ENCODE measurements around the gene FANCG. TPM values are rescaled to one million over a fixed set of nuclear protein-coding genes. Genes with fewer than 3 reads are reported as not detected.

The FANCG gene
- 81.2 and 86.9 TPM in 2 replicates for total RNA-seq

DNA sequence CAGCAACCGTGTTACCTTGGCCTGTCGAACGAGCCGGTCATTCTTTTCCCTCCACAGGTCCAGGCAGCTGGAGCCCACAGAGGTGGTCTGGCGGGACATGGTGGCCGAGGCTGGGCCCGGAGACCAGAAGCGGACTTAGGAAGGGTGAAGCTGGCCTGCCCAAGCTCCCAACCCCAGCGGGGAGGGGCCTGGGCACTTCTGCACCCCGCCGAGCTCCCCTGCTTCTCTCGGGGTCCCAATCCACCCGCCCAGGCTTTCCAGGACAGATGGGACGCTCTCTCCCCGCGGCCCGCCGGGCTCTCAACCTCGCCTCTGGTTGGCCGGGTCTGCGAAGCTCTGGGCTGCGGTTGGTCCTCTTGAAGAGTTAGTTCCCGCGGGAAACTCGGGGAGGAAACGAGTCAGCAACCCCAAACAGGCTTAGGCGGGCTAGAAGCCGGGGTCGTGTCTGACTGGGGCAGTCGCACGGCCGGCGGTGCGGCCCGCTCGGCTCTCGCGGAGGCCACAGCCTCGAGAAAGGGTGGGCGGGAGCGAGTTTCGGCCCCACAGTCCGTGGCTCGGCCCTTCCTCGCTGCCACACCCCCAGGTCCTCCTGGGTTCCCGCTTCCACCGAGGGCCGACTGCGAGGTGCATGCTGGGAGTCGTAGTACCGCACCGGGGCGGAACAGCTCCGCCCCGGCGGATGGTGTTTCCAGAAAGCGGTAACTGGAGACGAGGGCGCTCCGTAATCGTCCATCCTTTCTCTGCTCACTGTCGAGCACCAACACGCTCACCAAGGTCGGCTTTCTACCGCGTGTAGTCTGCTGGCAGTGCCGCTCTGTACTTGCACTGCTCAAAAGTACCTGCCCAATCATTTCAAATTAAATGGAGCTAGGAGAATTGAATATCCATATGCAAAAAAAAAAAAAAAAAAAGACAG is at the start of gene FANCG:
Gene FANCG, minus strand, starts transcription at position 517 of the 916 bp plus-strand sequence. Its CDS starts 418 bp downstream, at position 99.
- intact Hi-C loops (cut with micrococcal nuclease), result loop anchor here (1.0 to 10.0 kb wide), 11 partner anchors 7 to 1775 kb away; partner anchors contain the start of genes ATOSB, CCL27, DNAI1 and DNAJB5

DNA sequence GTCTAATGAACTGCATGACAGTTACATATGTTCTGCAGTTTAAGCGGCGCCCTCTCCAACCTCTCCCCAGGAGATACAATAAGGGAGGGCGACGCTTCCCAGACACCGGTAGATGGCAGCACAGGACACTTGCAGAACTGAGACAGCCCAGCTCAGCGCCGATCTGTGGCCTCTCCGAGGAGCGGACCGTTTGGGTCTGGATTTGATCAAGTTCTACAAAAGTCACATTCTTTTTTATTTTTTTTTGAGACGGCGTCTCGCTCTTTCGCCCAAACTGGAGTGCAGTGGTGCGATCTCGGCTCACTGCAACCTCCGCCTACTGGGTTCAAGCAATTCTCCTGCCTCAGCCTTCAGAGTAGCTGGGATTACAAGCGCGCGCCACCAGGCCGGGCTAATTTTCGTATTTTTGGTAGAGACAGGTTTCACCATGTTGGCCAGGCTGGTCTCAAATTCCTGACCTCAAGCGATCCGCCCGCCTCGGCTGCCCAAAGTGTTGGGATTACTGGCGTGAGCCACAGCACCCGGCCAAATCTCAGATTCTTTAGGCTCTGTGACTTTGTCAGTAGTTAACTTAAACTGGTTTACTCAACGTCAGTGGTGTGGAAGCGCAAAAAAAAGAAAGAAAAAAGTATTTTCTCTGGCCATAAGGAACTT is 37.3 kb upstream of the FANCG start:
- intact Hi-C loops (cut with micrococcal nuclease), result loop anchor here (1.0 to 5.0 kb wide), 18 partner anchors 14 to 766 kb away; partner anchors contain the start of genes CCDC107, CREB3, DNAI1 and DNAJB5

- intact Hi-C loops (cut with micrococcal nuclease), result loop anchor here (1.0 to 5.0 kb wide), 17 partner anchors 13 to 766 kb away; partner anchors contain the start of genes CCDC107, CREB3, DNAI1 and DNAJB5
Measured at GRCh38 chr9:35116539-35116897, 36.8 kb upstream of the FANCG start.

DNA sequence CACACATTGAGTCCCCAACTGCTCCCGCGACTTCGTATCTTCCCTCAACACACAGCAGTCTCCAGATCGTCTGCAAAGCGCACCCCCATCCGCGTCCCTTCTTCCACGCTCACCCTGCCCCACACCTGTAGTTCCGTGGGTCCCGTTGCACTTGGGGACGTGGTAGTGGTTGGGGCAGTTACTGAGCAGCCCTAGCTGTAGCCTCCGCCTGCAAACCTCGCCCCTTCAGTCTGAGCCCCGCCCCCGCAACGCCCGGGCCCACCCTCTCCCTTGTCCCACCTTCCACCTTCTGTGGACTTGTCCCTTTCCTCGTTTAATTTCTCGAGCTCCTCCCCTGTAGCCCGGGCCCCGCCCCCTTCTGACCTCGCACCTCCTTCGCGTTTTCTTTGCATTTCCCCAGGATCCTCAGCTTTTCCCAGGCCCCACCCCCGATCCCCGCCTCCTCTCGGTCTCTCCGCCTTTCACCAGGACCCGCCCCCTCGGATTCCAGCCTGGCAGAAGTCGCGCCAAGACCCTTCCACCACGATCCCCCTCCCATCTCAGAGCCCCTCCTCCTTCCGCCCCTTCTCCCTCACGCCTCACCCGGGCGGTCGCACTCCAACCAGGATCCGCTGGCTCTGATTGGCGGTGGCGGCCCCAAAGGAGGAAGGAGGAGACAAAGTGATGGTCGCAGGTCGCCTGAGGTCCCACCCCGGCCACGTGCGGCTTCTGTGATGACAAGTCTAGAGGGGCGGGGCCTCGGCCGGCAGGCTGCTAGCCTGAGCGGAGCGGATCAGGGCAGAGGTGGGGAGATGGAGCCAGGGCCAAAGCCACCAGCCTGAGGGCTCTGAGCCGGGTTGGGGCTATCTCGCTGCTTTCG is 36.2 kb upstream of the FANCG start, which contains the start of gene ATOSB:
Gene ATOSB, minus strand, starts transcription at position 183 of the 859 bp plus-strand sequence. CDS start 7,588 bp downstream, outside the sequence.
- intact Hi-C loops (cut with micrococcal nuclease), result loop anchor here (1.0 to 5.0 kb wide), 20 partner anchors 13 to 1285 kb away; partner anchors contain the start of genes CCDC107, CREB3, DNAI1 and DNAJB5

- intact Hi-C loops (cut with micrococcal nuclease), result loop anchor here (1.0 to 5.0 kb wide), 4 partner anchors 35 to 1286 kb away; partner anchors contain the start of genes FAM221B, KIF24, NUDT2 and RNF38
Measured at GRCh38 chr9:35114840-35115628, 35.3 kb upstream of the FANCG start.

DNA sequence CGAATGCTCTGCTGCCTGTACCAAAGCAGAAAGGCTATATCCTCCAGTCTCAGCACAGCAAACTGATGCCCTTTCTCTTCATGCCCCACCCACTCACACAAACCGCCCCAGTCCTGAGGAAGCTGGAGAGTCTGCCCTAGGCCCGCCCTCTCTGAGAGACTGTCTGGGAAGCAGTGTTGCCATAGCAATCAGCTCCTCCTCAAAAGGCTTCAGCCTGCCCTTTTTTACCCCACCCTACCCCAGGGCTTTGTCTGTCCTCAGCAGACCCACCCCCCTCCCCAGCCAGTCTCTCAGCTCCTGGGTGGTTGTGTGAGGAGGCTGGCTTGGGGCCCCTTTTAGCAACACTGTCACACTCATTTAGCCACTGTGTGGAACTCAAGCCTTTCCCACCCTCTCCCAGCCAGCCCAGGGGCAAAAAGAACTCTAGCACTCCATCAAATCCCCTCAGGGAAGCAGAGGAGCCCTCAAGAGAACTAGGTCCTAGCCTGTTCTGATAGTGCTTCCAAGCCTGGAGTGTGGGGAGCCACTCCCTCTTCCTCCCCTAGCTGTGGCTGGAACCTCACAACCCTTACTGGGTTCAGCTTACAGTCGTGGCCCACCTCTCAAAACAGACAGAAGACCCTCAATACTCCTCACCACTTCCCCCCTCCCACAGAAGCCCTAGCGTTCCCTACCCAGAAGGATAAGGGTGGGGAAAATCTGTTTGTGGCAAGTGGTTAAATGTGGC is 34.5 kb upstream of the FANCG start:
- intact Hi-C loops (cut with micrococcal nuclease), result loop anchor here (2.0 kb wide), 2 partner anchors 785 to 1287 kb away; partner anchors contain the start of genes KIF24, NUDT2 and RNF38

GRCh38 chr9:35112257-35113020 is 32.7 kb upstream of the FANCG start:
- intact Hi-C loops (cut with micrococcal nuclease), result no loop called here

DNA sequence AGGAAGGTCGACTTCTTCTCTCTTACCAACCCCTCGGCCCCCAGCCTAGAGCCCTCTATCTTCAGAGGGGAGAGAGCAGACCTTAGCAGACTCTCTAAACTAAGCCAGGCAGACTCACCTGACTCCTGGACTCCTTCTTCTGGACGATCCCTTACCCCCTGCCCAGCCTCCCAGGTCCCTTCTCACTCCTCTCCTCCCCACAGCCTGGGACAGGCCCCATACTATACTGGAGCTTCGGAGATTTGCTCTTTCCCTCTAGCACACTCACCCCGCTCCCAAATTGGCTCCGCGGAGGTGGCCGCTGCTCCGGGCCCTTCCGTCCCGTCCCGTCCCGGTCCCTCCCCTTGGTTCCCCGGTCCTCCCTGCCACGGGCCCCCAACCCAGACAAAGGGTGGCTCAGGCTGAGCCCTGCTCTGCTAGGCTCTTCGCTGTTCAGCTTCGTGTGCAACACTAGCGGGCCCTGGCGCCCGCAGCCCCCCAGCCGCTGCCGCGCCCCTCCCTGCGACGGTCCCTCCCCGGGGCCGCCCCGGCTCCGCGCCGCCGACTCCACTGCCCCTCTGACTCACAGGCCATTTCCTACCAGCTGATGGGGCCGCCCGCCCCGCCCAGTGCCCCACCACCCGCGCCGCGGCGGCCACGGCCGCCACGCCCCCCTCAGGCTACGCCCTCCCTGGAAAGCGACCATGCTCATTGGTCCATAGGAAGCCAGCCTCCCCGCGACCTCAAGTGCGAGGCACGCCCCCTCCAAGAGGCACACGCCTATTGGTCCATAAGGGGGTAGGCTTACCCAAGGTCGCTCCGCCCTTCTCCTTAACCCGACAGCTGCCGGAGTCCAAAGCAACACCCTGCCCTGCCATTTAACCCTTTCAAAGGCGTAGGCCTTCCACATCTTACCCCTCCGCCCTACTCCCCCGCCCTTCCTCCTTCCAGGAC is 31.5 kb upstream of the FANCG start:
- intact Hi-C loops (cut with micrococcal nuclease), result loop anchor here (1.0 to 2.0 kb wide), 8 partner anchors 8 to 637 kb away; partner anchors contain the start of genes CREB3, DNAJB5, GALT and PIGO

DNA sequence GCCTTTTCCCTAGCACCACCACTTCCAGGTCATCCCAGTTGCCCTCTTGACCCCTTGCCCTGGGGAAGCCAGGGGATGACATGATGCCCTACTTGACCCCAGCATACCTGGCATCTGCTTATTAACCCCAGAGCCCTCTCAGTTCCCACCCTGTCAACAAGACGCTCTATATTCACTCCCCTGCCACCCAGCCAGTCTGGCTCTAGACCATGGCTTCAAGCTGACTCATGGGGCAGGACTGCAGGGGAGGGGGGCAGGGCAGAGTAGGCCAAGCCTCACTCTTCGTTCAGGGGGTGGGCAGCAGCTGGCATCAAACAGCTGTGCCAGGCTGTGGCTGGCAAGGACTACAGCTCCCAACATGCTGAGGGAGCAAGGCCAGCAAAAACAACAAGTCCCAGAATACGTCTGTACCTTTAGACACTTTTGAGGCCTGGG is 30.6 kb upstream of the FANCG start:
- intact Hi-C loops (cut with micrococcal nuclease), result loop anchor here (2.0 kb wide), 1 partner anchor 464 kb away; the partner anchor contains the start of gene GALT

- intact Hi-C loops (cut with micrococcal nuclease), result no loop called here
Measured at GRCh38 chr9:35108946-35109575, 29.3 kb upstream of the FANCG start.

DNA sequence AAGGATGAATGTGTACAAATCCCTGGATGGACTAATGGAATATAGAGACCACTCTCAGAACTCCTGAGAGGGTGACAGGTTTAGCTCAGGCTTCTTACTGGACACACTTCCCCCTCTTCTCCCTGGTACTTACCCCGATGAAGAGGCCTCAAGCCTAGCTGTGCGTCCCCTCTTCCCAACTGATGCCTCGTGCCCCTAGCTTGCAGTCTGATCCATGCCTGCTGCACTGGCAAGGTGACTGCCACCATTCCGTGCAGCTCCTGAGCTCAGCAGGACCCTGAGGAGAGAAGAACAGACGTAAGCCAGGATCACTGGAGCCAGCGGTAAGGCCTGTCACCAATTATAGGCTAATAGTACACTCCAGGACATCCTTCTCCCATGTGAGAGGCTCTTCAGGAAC is 28.7 kb upstream of the FANCG start:
- intact Hi-C loops (cut with micrococcal nuclease), result no loop called here

DNA sequence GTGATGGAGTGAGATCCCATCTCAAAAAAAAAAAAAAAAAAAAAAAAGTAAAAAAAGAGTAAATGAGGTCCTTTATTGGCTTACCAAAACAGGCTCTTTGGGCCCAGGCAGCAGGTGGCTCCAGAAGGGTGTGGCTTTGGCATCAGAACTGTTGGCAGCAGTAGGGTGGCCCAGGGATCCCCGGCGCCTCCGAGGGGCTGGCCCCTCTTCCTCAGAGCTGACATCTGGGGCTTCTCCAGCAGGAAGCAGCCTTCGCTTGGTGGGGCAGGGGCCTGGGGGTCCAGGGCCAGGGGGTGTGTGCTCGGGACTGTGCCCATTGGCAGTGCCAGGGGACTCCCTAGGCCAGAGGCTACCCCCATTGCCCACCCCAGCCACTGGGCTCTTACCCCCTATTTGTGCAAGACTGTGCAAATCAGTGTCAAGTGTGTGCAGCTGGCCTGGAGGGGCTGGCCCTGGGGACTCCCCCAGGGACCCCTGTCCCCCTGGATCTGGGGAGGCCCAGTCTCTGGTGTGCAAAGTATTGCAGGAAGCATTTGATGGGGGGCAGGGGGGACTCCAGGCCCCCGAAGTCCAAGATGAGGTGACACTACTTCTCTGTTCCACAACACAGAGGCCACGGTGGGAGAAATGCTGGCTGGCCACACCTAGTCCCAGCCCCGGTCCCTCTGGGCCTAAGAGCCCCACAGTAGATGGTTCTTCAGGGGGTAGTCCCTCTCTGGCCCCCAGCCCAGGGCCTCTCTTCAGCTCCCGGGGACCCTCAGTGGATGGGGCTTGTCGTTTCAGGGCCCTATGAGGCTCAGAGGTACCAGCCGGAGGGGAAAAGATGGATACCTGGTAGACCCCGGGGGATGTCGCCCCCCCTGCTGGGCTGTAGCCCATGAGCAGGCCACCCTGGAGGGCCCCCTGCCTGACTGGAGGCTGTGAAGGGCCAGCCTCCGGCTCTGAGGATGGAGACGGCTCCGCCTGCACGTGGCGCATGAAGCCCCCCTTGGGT is 27.9 kb upstream of the FANCG start:
- intact Hi-C loops (cut with micrococcal nuclease), result no loop called here

DNA sequence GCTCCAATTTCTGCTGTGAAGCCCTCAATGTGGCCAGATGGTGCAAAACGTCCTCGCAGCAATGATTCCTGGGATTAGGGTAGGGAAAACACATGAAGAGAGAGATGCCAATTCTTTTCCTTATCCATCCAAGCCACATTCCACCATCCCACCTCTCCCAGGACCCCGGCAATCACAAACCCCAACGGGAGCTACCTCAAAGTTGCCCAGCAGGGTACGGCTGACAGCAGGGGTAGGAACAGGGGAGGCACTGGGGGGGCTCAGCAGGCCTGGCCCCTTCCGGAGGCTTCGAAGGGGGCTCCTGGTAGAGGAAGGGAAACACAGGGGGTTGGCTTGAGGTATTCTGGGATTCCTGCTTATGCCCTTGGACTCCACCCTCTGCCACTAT is 26.6 kb upstream of the FANCG start:
- intact Hi-C loops (cut with micrococcal nuclease), result no loop called here

DNA sequence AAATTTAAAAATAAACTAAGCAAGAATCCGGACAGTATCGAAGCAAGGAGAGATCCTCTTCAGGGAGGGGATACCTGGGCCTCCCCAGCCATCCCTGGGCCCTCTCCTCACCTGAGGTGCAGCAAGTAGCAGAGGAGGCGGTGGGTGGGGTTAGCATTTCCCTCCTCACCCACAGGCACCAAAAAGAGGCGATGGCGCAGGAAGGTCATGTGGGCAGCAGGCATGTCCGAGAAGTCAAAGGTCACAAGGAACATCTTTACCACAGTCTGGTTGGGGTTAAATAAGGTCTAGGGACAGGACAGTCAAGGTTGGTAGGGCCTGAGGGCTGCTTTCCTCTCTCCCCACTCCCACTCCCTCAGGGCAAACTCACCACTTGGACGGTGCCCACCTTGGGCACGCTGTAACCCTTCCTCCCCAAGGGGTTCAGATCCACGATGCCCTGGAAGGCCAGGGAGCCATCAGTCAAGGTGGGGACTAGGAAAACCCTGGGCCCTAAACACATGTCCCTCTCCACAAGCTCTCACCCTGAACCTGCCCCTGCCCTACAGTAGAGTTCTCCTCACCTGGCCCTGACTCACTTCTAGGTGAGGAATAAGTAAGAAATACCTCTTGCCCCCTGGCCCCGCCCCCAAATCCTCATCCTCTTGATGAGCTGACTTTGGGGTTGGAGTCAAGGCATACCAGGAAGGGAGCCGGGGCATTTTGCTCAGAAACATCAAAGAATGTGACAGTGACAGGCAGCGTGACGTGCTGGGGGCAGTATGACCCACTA is 26.0 kb upstream of the FANCG start:
- intact Hi-C loops (cut with micrococcal nuclease), result loop anchor here (1.0 kb wide), 1 partner anchor 9 kb away; the partner anchor contains the start of gene PIGO
